Fibroblast of lung (primary cell): Measurements from ENCODE around the gene FAM222B.

Experiments
- CTCF ChIP-seq, 2 donors: IDR thresholded peaks in 1 of 2; conservative IDR thresholded peaks in 1 of 2; 1 replicate in 1 of 2; 2 replicates in 1 of 2; pipeline ENCODE4 v1.5.1; 2011 to 2012; ENCODE audit warnings: low read length in 2 of 2, control low read depth in 1 of 2, inconsistent platforms in 1 of 2, low read depth in 1 of 2, mild to moderate bottlenecking in 1 of 2
- EZH2 ChIP-seq: IDR thresholded peaks from 2 replicates; pipeline ENCODE4 v1.5.1; 2012; ENCODE audit warnings: low read length, control low read depth, mild to moderate bottlenecking; ENCODE audit errors: missing control alignments

- TF ChIP-seq CTCF (conservative IDR thresholded peaks at IDR 0.05 in 1 of 2, IDR thresholded peaks at IDR 0.05 in 1 of 2; ENCODE audit: low read depth in 1 of 2, low read length in 2 of 2) = no peak
- TF ChIP-seq EZH2 = no peak
Observed at GRCh38 chr17:28842282-28843012, at the start of gene FAM222B.
